Stomach (tissue), 9 donors: Measurements from ENCODE around the gene NUP188. TPM values are rescaled to one million over a fixed set of nuclear protein-coding genes. Genes with fewer than 3 reads are reported as not detected.
"Not testable (repeated sequence)": the region's sequence is repeated elsewhere in the genome, so short reads cannot be mapped to it uniquely, and the experiment has no call there.

Source experiments
- DNase-seq, 2 donors: peaks; one replicate each; pipeline versions ENCODE4 v3.0.0 to v3.0.0-alpha.2; 2013 to 2019
- H3K27ac ChIP-seq, 5 donors: fragments of 200-600 bp in 4 of 5; sonication (generic) in 4 of 5; one replicate each; pipeline ENCODE4 v1.5.1; 2013 to 2019; ENCODE audit warnings: mild to moderate bottlenecking in 1 of 5, moderate library complexity in 1 of 5
- H3K27me3 ChIP-seq, 3 donors: fragments of 200-600 bp; sonication (generic); one replicate each; pipeline ENCODE4 v1.5.1; 2017 to 2019; ENCODE audit warnings: mixed run types in 1 of 3
- H3K36me3 ChIP-seq, 4 donors: fragments of 200-600 bp; sonication (generic); 1 replicate in 3 of 4; 2 replicates in 1 of 4; pipeline ENCODE4 v1.5.1; 2016 to 2019
- H3K4me1 ChIP-seq, 4 donors: fragments of 200-600 bp; sonication (generic); one replicate each; pipeline ENCODE4 v1.5.1; 2016 to 2019
- H3K4me3 ChIP-seq, 4 donors: fragments of 200-600 bp; sonication (generic) in 3 of 4; one replicate each; pipeline ENCODE4 v1.5.1; 2016 to 2019; ENCODE audit warnings: mild to moderate bottlenecking in 1 of 4
- H3K9me3 ChIP-seq, 4 donors: fragments of 200-600 bp; sonication (generic); one replicate each; pipeline ENCODE4 v1.5.1; 2016 to 2019
- CTCF ChIP-seq, 7 experiments: fragments of 450-650 bp in 4 of 7; fragments of 200-600 bp in 3 of 7; sonication (generic) in 3 of 7; IDR thresholded peaks; one replicate each; pipeline ENCODE4 v1.5.1; 2016 to 2019; ENCODE audit warnings: antibody characterized with exemption in 7 of 7, control low read depth in 2 of 7, mild to moderate bottlenecking in 1 of 7
- EP300 ChIP-seq: sonication (generic); formaldehyde crosslinking; IDR thresholded peaks from one replicate; pipeline ENCODE4 v1.6.1; 2017; ENCODE audit warnings: antibody characterized with exemption
- POLR2A ChIP-seq, 4 donors: fragments of 450-650 bp; IDR thresholded peaks; one replicate each; pipeline ENCODE4 v1.6.1; 2016; ENCODE audit warnings: antibody characterized with exemption in 4 of 4, control low read depth in 2 of 4, mild to moderate bottlenecking in 1 of 4, moderate library complexity in 1 of 4
- POLR2AphosphoS5 ChIP-seq, 3 donors: sonication (generic); formaldehyde crosslinking; IDR thresholded peaks; one replicate each; pipeline ENCODE4 v1.6.1; 2016; ENCODE audit warnings: antibody characterized with exemption in 3 of 3
- WGBS, 5 donors: extraction: QIAGEN DNeasy Blood & Tissue Kit in 3 of 5; methylation state at CpG; one replicate each; pipeline versions ENCODE4 v1.1.5 to v1.1.7; 2013 to 2018; 5-methylcytosine and 5-hydroxymethylcytosine counted together
- intact Hi-C: fragments of 100-400 bp; cut with DNase I; formaldehyde crosslinking; loops from one replicate; pipeline ENCODE4 v1.15.1; 2023; ENCODE audit warnings: low total_unique reads
- polyA plus RNA-seq, 3 donors: library from polyadenylated mRNA; stranded (reverse); fragments of 200-250 nt; gene quantifications; one replicate each; pipeline ENCODE4 v1.2.3, GENCODE V29; 2013
- total RNA-seq, 5 donors: library from RNA; depleted of rRNA; stranded (reverse); fragments of >200 nt; gene quantifications; one replicate each; pipeline versions ENCODE4 v1.1.0 to v1.2.3, GENCODE V29; 2014 to 2016
- donor health status: healthy with polysubstance abuse.
- donor health status: Bipolar disorder and iron deficiency.
- donor health status: healthy.

NUP188 gene
- total and polyA plus RNA-seq, 8 donors: 4.4 to 79.9 (median 36.7) TPM

DNA sequence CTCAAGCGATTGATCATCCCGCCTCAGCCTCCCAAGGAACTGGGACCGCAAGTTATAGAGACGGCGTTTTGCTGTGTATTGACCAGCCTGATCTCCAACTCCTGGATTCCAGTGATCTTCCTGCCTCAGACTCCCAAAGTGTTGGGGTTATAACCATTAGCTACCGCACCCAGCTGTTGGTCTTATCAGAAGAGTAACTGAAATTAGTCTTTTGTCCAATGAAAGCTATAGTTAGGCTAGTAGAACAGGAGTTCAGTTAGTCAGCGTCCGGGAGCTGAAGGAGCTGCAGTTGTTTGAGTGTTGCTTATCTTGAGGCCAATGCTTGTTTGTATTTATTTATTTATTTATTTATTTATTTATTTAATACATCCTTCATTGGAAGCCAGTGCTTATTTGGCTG lies 85.7 kb downstream of the NUP188 start:
- intact Hi-C loops: no loop called here
- Histone ChIP-seq H3K27ac (no peak overlapping the region), H3K9me3 (no peaks in the 10 kb centered on the region), H3K36me3 (no peaks in the 10 kb centered on the region), H3K4me1 (peaks cover 18 to 32% (median 30%) of the 10 kb centered on the region in 4 donors), H3K4me3 (no peak overlapping the region), H3K27me3 (no peaks in the 10 kb centered on the region)
- WGBS, 5 donors: 70 to 89% (median 76%) methylated on average over 8 of the region's 8 CpGs
- no peak for TF ChIP-seq EP300
- no peak for TF ChIP-seq CTCF (IDR thresholded peaks at IDR 0.05)
- no peak for TF ChIP-seq POLR2AphosphoS5 (IDR thresholded peaks at IDR 0.05)
- peak in 1 of 2 donors; percentile 5 for DNase-seq

DNA sequence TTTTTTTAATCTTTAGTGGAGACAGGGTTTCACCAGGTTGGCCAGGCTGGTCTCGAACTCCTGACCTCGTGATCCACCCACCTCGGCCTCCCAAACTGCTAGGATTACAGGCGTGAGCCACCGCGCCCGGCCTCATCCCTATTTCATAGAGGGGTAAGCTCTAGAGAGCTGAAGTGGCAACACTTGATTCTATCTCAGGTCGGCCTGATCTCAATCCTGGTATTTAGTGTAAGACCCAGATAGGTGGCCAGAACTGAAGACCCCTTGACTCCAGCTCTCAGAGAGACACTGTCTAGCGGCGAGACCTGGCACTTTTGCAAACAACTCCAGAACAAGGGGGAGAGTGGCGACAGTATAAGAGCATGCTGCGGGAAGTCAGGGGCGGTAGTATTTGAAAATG lies 88.3 kb downstream of the NUP188 start:
- H3K27me3 ChIP-seq, intact Hi-C loops, H3K9me3 ChIP-seq, H3K36me3 ChIP-seq, DNase-seq: not testable (repeated sequence)
- H3K4me3 ChIP-seq: peak overlapping the region; percentile 69 to 99 (median 92)
- H3K4me1 ChIP-seq: peaks cover 25 to 44% (median 37%) of the 10 kb centered on the region in 4 donors
- 27 to 39% (median 36%) methylated on average over 7 to 13 of the region's 13 CpGs for WGBS, 5 donors
- H3K27ac ChIP-seq: peak overlapping the region; percentile 78 to 89 (median 82)

DNA sequence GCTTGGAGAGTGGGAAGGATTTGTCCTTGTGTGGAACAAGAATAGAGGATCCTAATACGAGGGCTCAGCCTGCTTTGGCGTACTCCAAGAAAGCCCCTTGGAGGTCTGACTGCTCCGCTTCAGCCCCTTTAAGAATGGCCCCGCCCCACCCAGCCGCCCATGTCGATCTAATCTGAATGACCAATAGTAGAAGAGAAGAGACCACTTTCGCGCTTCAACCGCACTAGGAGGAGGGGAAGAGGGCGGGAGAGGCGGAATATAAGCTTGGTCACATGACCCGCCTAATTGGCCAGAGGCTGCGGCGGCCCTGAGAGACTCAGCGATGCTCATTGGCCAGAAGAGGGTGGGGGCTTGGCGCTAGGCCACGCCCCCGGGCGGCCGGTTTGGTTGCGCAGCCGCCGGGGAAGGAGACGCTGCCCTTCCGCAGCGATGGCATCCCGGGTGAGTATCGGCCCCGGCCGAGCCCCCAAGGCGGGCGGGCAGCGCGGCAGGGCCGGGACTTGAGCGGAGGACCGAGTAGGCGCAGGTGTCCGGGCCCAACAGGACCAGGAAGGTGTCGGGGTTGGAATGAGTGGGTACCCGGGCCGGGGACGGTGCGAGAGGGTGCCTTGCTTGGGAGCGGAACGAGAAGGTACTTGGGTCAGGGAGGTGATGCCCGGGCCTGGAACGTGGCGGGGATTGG lies 88.9 kb downstream of the NUP188 start, which contains the start of gene MIGA2:
Gene MIGA2 (plus strand): TSS at position 386 of the 682 bp plus-strand sequence. CDS start 3,969 bp downstream, outside the sequence.
- TF ChIP-seq POLR2A (IDR thresholded peaks at IDR 0.05): peak in 2 of 4 donors; percentile 54 to 55
- peak; percentile 77 to 98 (median 96) for TF ChIP-seq POLR2AphosphoS5 (IDR thresholded peaks at IDR 0.05)
- TF ChIP-seq EP300: no peak
- TF ChIP-seq CTCF (IDR thresholded peaks at IDR 0.05): peak in 1 of 7 experiments; percentile 9
- H3K4me3 ChIP-seq: peak within 1 kb of the TSS; percentile 69 to 99 (median 92)
- WGBS, 5 donors: 0% methylated on average over 46 to 49 of the region's 49 CpGs
- peaks cover 25 to 44% (median 37%) of the 10 kb centered on the region in 4 donors for H3K4me1 ChIP-seq
- intact Hi-C loops: no loop called here
- no peaks in the 10 kb centered on the region for H3K27me3 ChIP-seq
- H3K27ac ChIP-seq: peak within 1 kb of the TSS; percentile 79 to 89 (median 82)
- H3K36me3 ChIP-seq: peaks cover 10 to 15% (median 14%) of the 10 kb centered on the region in 4 donors
- H3K9me3 ChIP-seq: no peaks in the 10 kb centered on the region
- DNase-seq: peak; percentile 98 to 100

DNA sequence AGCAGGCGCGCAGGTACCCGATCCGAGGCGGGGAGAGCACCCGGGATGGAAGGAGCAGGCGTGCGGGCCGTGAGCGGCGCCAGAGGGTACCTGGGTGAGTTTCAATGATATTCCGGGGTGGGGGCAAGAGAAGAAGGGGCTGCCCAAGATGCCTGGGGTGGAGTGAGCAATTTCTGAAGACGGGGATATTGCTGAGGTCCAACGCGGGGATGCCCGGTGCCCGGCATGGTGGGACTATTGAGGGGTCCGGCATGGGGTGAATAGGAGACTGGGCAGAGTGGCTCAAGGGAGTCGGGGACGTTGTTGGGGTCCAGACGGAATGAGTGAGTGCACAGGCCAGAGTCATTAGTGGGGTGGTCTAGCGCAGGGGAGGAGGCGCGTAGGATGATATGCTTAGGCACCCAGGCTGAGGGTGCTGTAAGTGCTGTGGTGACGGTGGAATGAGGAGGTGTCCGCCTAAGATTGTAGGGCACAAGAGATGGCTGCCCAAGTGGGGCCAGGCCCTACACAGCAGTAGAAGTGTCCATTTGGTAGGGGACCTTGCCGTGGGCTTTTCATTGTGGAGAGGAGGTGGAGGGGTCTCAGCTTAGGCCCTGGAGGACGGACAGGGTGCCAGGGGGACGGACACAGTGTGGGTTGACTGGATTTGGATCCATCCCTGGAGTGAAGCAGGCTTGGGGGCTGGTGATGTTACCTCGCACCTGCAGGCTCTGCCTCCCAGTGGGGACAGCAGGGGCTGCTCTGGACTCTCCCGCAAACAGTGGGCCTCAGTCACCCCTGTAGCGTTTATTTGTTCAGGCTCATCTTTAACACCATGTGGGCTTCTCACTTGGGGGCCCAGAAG lies 89.6 kb downstream of the NUP188 start:
- intact Hi-C loops: no loop called here
- no peak for DNase-seq
- H3K9me3 ChIP-seq: no peaks in the 10 kb centered on the region
- peak overlapping the region; percentile 69 to 99 (median 92) for H3K4me3 ChIP-seq
- H3K36me3 ChIP-seq: peaks cover 17 to 22% (median 22%) of the 10 kb centered on the region in 4 donors
- peak overlapping the region; percentile 79 to 89 (median 82) for H3K27ac ChIP-seq
- peaks cover 25 to 44% (median 37%) of the 10 kb centered on the region in 4 donors for H3K4me1 ChIP-seq
- H3K27me3 ChIP-seq: no peaks in the 10 kb centered on the region
- TF ChIP-seq POLR2AphosphoS5 (IDR thresholded peaks at IDR 0.05): no peak
- TF ChIP-seq POLR2A (IDR thresholded peaks at IDR 0.05): no peak
- TF ChIP-seq EP300: no peak
- TF ChIP-seq CTCF (IDR thresholded peaks at IDR 0.05): no peak
- WGBS, 5 donors: 7 to 9% (median 7%) methylated on average over 32 of the region's 32 CpGs
